Measurements from ENCODE around the gene PNISR.
"Not testable (repeated sequence)": the region's sequence is repeated elsewhere in the genome, so short reads cannot be mapped to it uniquely, and the experiment has no call there.

- not testable (repeated sequence) for TF ChIP-seq ELF1 (IDR thresholded peaks at IDR 0.05); CTCF (IDR thresholded peaks at IDR 0.05); USF2 (IDR thresholded peaks at IDR 0.05; ENCODE audit: borderline replicate concordance, low read depth, low read length); POLR2AphosphoS5 (IDR thresholded peaks at IDR 0.05; ENCODE audit: low read depth, low read length); FOSL2 (IDR thresholded peaks at IDR 0.05; ENCODE audit: borderline replicate concordance, low read depth); EP300 (IDR thresholded peaks at IDR 0.05; ENCODE audit: borderline replicate concordance in 1 of 2, low read depth in 1 of 2, low read length in 1 of 2)
Observed at GRCh38 chr6:99459133-99459532, 34.0 kb upstream of the PNISR start.
